Right atrium auricular region (tissue), 2 donors: Measurements from ENCODE around the gene NCBP3. TPM values are rescaled to one million over a fixed set of nuclear protein-coding genes. Genes with fewer than 3 reads are reported as not detected.

Source experiments
- DNase-seq: peaks from one replicate; pipeline ENCODE4 v3.0.0-alpha.2; 2019; ENCODE audit warnings: low spot score
- H3K27ac ChIP-seq, 2 donors: fragments of 200-600 bp; sonication (generic); 1 replicate in 1 of 2; 2 replicates in 1 of 2; pipeline ENCODE4 v1.5.1; 2016 to 2019
- H3K27me3 ChIP-seq, 2 donors: fragments of 200-600 bp; sonication (generic); one replicate each; pipeline versions ENCODE4 v1.5.1 to v1.6.0; 2017 to 2019
- H3K36me3 ChIP-seq: fragments of 200-600 bp; sonication (generic); one replicate; pipeline ENCODE4 v1.5.1; 2016
- H3K4me1 ChIP-seq, 2 donors: fragments of 200-600 bp; sonication (generic); one replicate each; pipeline versions ENCODE4 v1.5.1 to v1.6.0; 2017 to 2019
- H3K4me3 ChIP-seq, 2 donors: fragments of 200-600 bp; sonication (generic); 1 replicate in 1 of 2; 2 replicates in 1 of 2; pipeline ENCODE4 v1.5.1; 2017 to 2019; ENCODE audit warnings: mild to moderate bottlenecking in 1 of 2, moderate library complexity in 1 of 2
- H3K9me3 ChIP-seq, 2 donors: fragments of 200-600 bp; sonication (generic); one replicate each; pipeline ENCODE4 v1.5.1; 2019
- CTCF ChIP-seq, 2 donors: fragments of 200-600 bp; sonication (generic); IDR thresholded peaks; one replicate each; pipeline ENCODE4 v1.5.1; 2019; ENCODE audit warnings: antibody characterized with exemption in 2 of 2
- total RNA-seq, 2 donors: library from RNA; depleted of rRNA; stranded (reverse); fragments of >200 nt; gene quantifications; one replicate each; pipeline ENCODE4 v1.1.0, GENCODE V29; 2016

Gene NCBP3
- total RNA-seq, 2 donors from 2014 or later = 15.2 to 21.4 TPM

- Histone ChIP-seq H3K4me1 (no peaks in the 10 kb centered on the region), H3K4me3 (no peak overlapping the region), H3K36me3 (no peaks in the 10 kb centered on the region), H3K27ac (no peak overlapping the region), H3K9me3 (no peaks in the 10 kb centered on the region), H3K27me3 (no peaks in the 10 kb centered on the region)
- DNase-seq = no peak
- TF ChIP-seq CTCF (IDR thresholded peaks at IDR 0.05) = no peak
These were observed 6.5 kb upstream of the NCBP3 start for GRCh38 chr17:3852561-3852960.

- DNase-seq = no peak
- H3K27me3 ChIP-seq = no peaks in the 10 kb centered on the region
- no peaks in the 10 kb centered on the region for H3K36me3 ChIP-seq
- no peak overlapping the region for H3K27ac ChIP-seq
- no peak overlapping the region for H3K4me3 ChIP-seq
- TF ChIP-seq CTCF (IDR thresholded peaks at IDR 0.05) = no peak
- H3K9me3 ChIP-seq = no peaks in the 10 kb centered on the region
- H3K4me1 ChIP-seq = no peaks in the 10 kb centered on the region
These were observed 5.5 kb upstream of the NCBP3 start for GRCh38 chr17:3851461-3852100.

GRCh38 chr17:3848229-3848835 is 2.3 kb upstream of the NCBP3 start:
- Histone ChIP-seq H3K4me3 (no peak overlapping the region), H3K27me3 (no peaks in the 10 kb centered on the region), H3K36me3 (peaks cover 1% of the 10 kb centered on the region), H3K27ac (no peak overlapping the region), H3K9me3 (no peaks in the 10 kb centered on the region), H3K4me1 (peaks cover 0 to 21% of the 10 kb centered on the region in 2 donors)
- no peak for TF ChIP-seq CTCF (IDR thresholded peaks at IDR 0.05)
- no peak for DNase-seq

- Histone ChIP-seq H3K27ac (no peak overlapping the region), H3K4me3 (no peak overlapping the region), H3K27me3 (no peaks in the 10 kb centered on the region), H3K36me3 (peaks cover 11% of the 10 kb centered on the region), H3K4me1 (peaks cover 0 to 22% of the 10 kb centered on the region in 2 donors), H3K9me3 (no peaks in the 10 kb centered on the region)
- DNase-seq = no peak
- TF ChIP-seq CTCF (IDR thresholded peaks at IDR 0.05) = no peak
These were observed 1.2 kb upstream of the NCBP3 start for GRCh38 chr17:3847165-3847670.

- no peaks in the 10 kb centered on the region for H3K27me3 ChIP-seq
- TF ChIP-seq CTCF (IDR thresholded peaks at IDR 0.05) = no peak
- peaks cover 14% of the 10 kb centered on the region for H3K36me3 ChIP-seq
- H3K4me1 ChIP-seq = peaks cover 0 to 22% of the 10 kb centered on the region in 2 donors
- H3K27ac ChIP-seq = no peak overlapping the region
- H3K9me3 ChIP-seq = no peaks in the 10 kb centered on the region
- peak overlapping the region in 1 of 2 donors; percentile 87 for H3K4me3 ChIP-seq
- no peak for DNase-seq
These were observed 555 bp upstream of the NCBP3 start for GRCh38 chr17:3846437-3847164.
